ENCODE measurements around the gene NSD1.
"Not testable (repeated sequence)": the region's sequence is repeated elsewhere in the genome, so short reads cannot be mapped to it uniquely, and the experiment has no call there.

NSD1 gene

GRCh38 chr5:177126771-177127170, 6.8 kb upstream of the NSD1 start:
- no peak for DNase-seq (ENCODE audit: low spot score)

GRCh38 chr5:177128551-177128981, 5.0 kb upstream of the NSD1 start:
- no peak for DNase-seq (ENCODE audit: low spot score)

GRCh38 chr5:177130211-177131018, 3.2 kb upstream of the NSD1 start:
- no peak for DNase-seq (ENCODE audit: low spot score)

- DNase-seq (ENCODE audit: low spot score): no peak
Observed at GRCh38 chr5:177131019-177131320, 2.6 kb upstream of the NSD1 start.

GRCh38 chr5:177131352-177132135, 2.0 kb upstream of the NSD1 start:
- DNase-seq (ENCODE audit: low spot score): no peak

GRCh38 chr5:177132136-177133095, 1.2 kb upstream of the NSD1 start:
- DNase-seq (ENCODE audit: low spot score): no peak

- DNase-seq (ENCODE audit: low spot score): no peak
Observed at GRCh38 chr5:177133853-177134696, 502 bp downstream of the NSD1 start.

- no peak for DNase-seq (ENCODE audit: low spot score)
Observed at GRCh38 chr5:177134697-177135225, 1.2 kb downstream of the NSD1 start.

GRCh38 chr5:177140312-177140711, 6.7 kb downstream of the NSD1 start:
- no peak for DNase-seq (ENCODE audit: low spot score)

GRCh38 chr5:177141496-177141895, 7.9 kb downstream of the NSD1 start:
- no peak for DNase-seq (ENCODE audit: low spot score)

GRCh38 chr5:177142098-177142611, 8.6 kb downstream of the NSD1 start:
- DNase-seq (ENCODE audit: low spot score): no peak

- DNase-seq (ENCODE audit: low spot score): no peak
Observed at GRCh38 chr5:177142778-177143177, 9.2 kb downstream of the NSD1 start.

GRCh38 chr5:177146891-177147638, 13.5 kb downstream of the NSD1 start:
- no peak for DNase-seq (ENCODE audit: low spot score)

GRCh38 chr5:177150061-177150460, 16.5 kb downstream of the NSD1 start:
- not testable (repeated sequence) for DNase-seq (ENCODE audit: low spot score)

GRCh38 chr5:177154003-177154643, 20.6 kb downstream of the NSD1 start:
- DNase-seq (ENCODE audit: low spot score): peak; percentile 37

- DNase-seq (ENCODE audit: low spot score): no peak
Observed at GRCh38 chr5:177162379-177162778, 28.8 kb downstream of the NSD1 start.

- DNase-seq (ENCODE audit: low spot score): no peak
Observed at GRCh38 chr5:177163500-177163899, 29.9 kb downstream of the NSD1 start.

GRCh38 chr5:177169271-177169670, 35.7 kb downstream of the NSD1 start:
- no peak for DNase-seq (ENCODE audit: low spot score)

GRCh38 chr5:177171961-177172360, 38.4 kb downstream of the NSD1 start:
- DNase-seq (ENCODE audit: low spot score): no peak

GRCh38 chr5:177175336-177175735, 41.8 kb downstream of the NSD1 start:
- DNase-seq (ENCODE audit: low spot score): no peak

Measured in AG08395 (cell line).